Measurements from ENCODE around the gene CACNA2D2.

- TF ChIP-seq CTCF (IDR thresholded peaks at IDR 0.05) = no peak
- no peak for TF ChIP-seq POLR2A (IDR thresholded peaks at IDR 0.05)
Measured at GRCh38 chr3:50486219-50486888, 17.1 kb downstream of the CACNA2D2 start.

Data from body of pancreas (tissue), 4 donors.